H7 (cell line): ENCODE measurements around the gene MYO16. TPM values are rescaled to one million over a fixed set of nuclear protein-coding genes. Genes with fewer than 3 reads are reported as not detected.
A peak's percentile ranks its signal among the peaks of the same experiment; 100 is the strongest.
"Not testable (repeated sequence)": the region's sequence is repeated elsewhere in the genome, so short reads cannot be mapped to it uniquely, and the experiment has no call there.

ENCODE experiments used
- DNase-seq: peaks from one replicate; pipeline ENCODE4 v3.0.0; 2012
- H3K27me3 ChIP-seq: 2 replicates; pipeline ENCODE4 v1.6.0; 2011; ENCODE audit warnings: mild to moderate bottlenecking, low read length; ENCODE audit not compliant: control insufficient read depth, insufficient read depth
- H3K36me3 ChIP-seq: replicated peaks from 2 replicates; pipeline ENCODE4 v1.5.1; 2011; ENCODE audit warnings: low read length; ENCODE audit not compliant: control insufficient read depth, insufficient read depth
- H3K4me3 ChIP-seq: 2 replicates; pipeline ENCODE4 v1.5.1; 2011; ENCODE audit warnings: low read depth, mild to moderate bottlenecking, control low read depth, low read length, moderate library complexity; ENCODE audit not compliant: insufficient read depth
- total RNA-seq: library from RNA; depleted of rRNA; stranded (reverse); fragments of >200 nt; shearing (Covaris generic); gene quantifications from 2 replicates; pipeline ENCODE4 v1.2.3, GENCODE V29; 2014

MYO16 gene
- total RNA-seq, 1 experiment from 2014 or later, result 0.03 TPM

GRCh38 chr13:108974686-108975085 lies 345.3 kb downstream of the MYO16 start:
- no peak for DNase-seq

GRCh38 chr13:108980237-108980636 lies 350.8 kb downstream of the MYO16 start:
- H3K27me3 ChIP-seq, result no peaks in the 10 kb centered on the region
- DNase-seq, result no peak
- no peaks in the 10 kb centered on the region for H3K36me3 ChIP-seq
- H3K4me3 ChIP-seq, result no peak overlapping the region

More at GRCh38 chr13:108974686-108975085, 345.3 kb downstream of the MYO16 start:
- Histone ChIP-seq H3K36me3 (no peaks in the 10 kb centered on the region), H3K4me3 (no peak overlapping the region), H3K27me3 (no peaks in the 10 kb centered on the region)

- no peak overlapping the region for H3K4me3 ChIP-seq
- DNase-seq, result no peak
- no peaks in the 10 kb centered on the region for H3K27me3 ChIP-seq
- H3K36me3 ChIP-seq, result no peaks in the 10 kb centered on the region
Observed at GRCh38 chr13:108981407-108981806, 352.0 kb downstream of the MYO16 start.

GRCh38 chr13:108983273-108983672 lies 353.9 kb downstream of the MYO16 start:
- Histone ChIP-seq H3K27me3 (no peaks in the 10 kb centered on the region), H3K36me3 (no peaks in the 10 kb centered on the region), H3K4me3 (no peak overlapping the region)
- no peak for DNase-seq

GRCh38 chr13:108984251-108984920 lies 355.0 kb downstream of the MYO16 start:
- Histone ChIP-seq H3K27me3 (no peaks in the 10 kb centered on the region), H3K36me3 (no peaks in the 10 kb centered on the region), H3K4me3 (no peak overlapping the region)
- no peak for DNase-seq

GRCh38 chr13:108985166-108985565 lies 355.8 kb downstream of the MYO16 start:
- no peak overlapping the region for H3K4me3 ChIP-seq
- H3K27me3 ChIP-seq, result no peaks in the 10 kb centered on the region
- no peak for DNase-seq
- no peaks in the 10 kb centered on the region for H3K36me3 ChIP-seq

- Histone ChIP-seq H3K4me3 (no peak overlapping the region), H3K36me3 (no peaks in the 10 kb centered on the region), H3K27me3 (no peaks in the 10 kb centered on the region)
- DNase-seq, result no peak
Observed at GRCh38 chr13:108987517-108987916, 358.1 kb downstream of the MYO16 start.

- H3K27me3 ChIP-seq, result no peaks in the 10 kb centered on the region
- H3K36me3 ChIP-seq, result no peaks in the 10 kb centered on the region
- no peak overlapping the region for H3K4me3 ChIP-seq
- no peak for DNase-seq
Observed at GRCh38 chr13:108987944-108988343, 358.5 kb downstream of the MYO16 start.

- DNase-seq, H3K27me3 ChIP-seq, H3K4me3 ChIP-seq, H3K36me3 ChIP-seq: not testable (repeated sequence)
Observed at GRCh38 chr13:108991416-108991815, 362.0 kb downstream of the MYO16 start.

GRCh38 chr13:108993346-108993745 lies 363.9 kb downstream of the MYO16 start:
- Histone ChIP-seq H3K36me3 (no peaks in the 10 kb centered on the region), H3K4me3 (no peak overlapping the region), H3K27me3 (no peaks in the 10 kb centered on the region)
- DNase-seq, result no peak

GRCh38 chr13:108996430-108996829 lies 367.0 kb downstream of the MYO16 start:
- H3K36me3 ChIP-seq, result no peaks in the 10 kb centered on the region
- no peak for DNase-seq
- H3K27me3 ChIP-seq, result no peaks in the 10 kb centered on the region
- no peak overlapping the region for H3K4me3 ChIP-seq

GRCh38 chr13:109000207-109000606 lies 370.8 kb downstream of the MYO16 start:
- H3K27me3 ChIP-seq, result no peaks in the 10 kb centered on the region
- no peaks in the 10 kb centered on the region for H3K36me3 ChIP-seq
- H3K4me3 ChIP-seq, result no peak overlapping the region
- DNase-seq, result no peak

- Histone ChIP-seq H3K4me3 (no peak overlapping the region), H3K27me3 (no peaks in the 10 kb centered on the region), H3K36me3 (no peaks in the 10 kb centered on the region)
- no peak for DNase-seq
Observed at GRCh38 chr13:109002934-109003333, 373.5 kb downstream of the MYO16 start.

- Histone ChIP-seq H3K36me3 (no peaks in the 10 kb centered on the region), H3K27me3 (no peaks in the 10 kb centered on the region), H3K4me3 (no peak overlapping the region)
- DNase-seq, result no peak
Observed at GRCh38 chr13:109007946-109008345, 378.5 kb downstream of the MYO16 start.

GRCh38 chr13:109009756-109010155 lies 380.3 kb downstream of the MYO16 start:
- DNase-seq, result no peak
- Histone ChIP-seq H3K36me3 (no peaks in the 10 kb centered on the region), H3K4me3 (no peak overlapping the region), H3K27me3 (no peaks in the 10 kb centered on the region)

- DNase-seq, result peak; percentile 28
- Histone ChIP-seq H3K4me3 (no peak overlapping the region), H3K36me3 (no peaks in the 10 kb centered on the region), H3K27me3 (no peaks in the 10 kb centered on the region)
Observed at GRCh38 chr13:109010912-109011311, 381.5 kb downstream of the MYO16 start.
